ENCODE data around the gene DCLK1.

- TF ChIP-seq POLR2A (IDR thresholded peaks at IDR 0.05), result no peak
- TF ChIP-seq CTCF (IDR thresholded peaks at IDR 0.05), result no peak
Observed at GRCh38 chr13:36108342-36108741, 22.8 kb downstream of the DCLK1 start.
